GM12872 (cell line): ENCODE results near the gene WWTR1.

Experiments used
- CTCF ChIP-seq: IDR thresholded peaks from 3 replicates; pipeline ENCODE4 v1.5.1; 2011; ENCODE audit warnings: low read depth, mild to moderate bottlenecking, low read length, moderate library complexity; ENCODE audit not compliant: insufficient read depth

WWTR1 gene

GRCh38 chr3:149586871-149587270, 71.0 kb downstream of the WWTR1 start:
- no peak for TF ChIP-seq CTCF

- TF ChIP-seq CTCF: no peak
These were observed 72.5 kb downstream of the WWTR1 start for GRCh38 chr3:149585401-149585726.

GRCh38 chr3:149583921-149584635, 73.7 kb downstream of the WWTR1 start:
- no peak for TF ChIP-seq CTCF

GRCh38 chr3:149582395-149582794, 75.4 kb downstream of the WWTR1 start:
- TF ChIP-seq CTCF: no peak

- TF ChIP-seq CTCF: no peak
These were observed 76.0 kb downstream of the WWTR1 start for GRCh38 chr3:149581681-149582370.

- no peak for TF ChIP-seq CTCF
These were observed 76.6 kb downstream of the WWTR1 start for GRCh38 chr3:149581248-149581647.

GRCh38 chr3:149579838-149580542, 77.8 kb downstream of the WWTR1 start:
- TF ChIP-seq CTCF: no peak
